ENCODE data around the gene GPAM.

The GPAM gene

DNA sequence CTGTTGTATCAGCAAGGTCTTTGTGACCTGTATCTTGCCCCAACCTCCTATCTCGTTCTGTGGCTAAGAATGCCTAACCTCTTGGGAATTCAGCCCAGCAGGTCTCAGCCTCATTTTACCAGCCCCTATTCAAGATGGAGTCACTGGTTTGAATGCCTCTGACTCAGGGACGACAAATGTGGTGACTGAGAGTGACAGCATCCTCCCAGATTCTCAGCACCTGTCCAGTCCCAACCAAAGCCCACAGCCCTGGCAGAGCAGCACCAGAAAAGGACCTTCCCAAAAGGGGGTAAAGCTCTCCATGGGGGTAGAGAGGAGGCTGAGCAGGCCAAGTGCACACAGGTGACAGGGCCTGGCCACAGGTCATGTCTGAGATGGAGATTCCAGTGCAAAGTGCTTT is 35.4 kb upstream of the GPAM start:
- H3K4me3 ChIP-seq (ENCODE audit: severe bottlenecking) = no peak overlapping the region
- no peaks in the 10 kb centered on the region for H3K9me3 ChIP-seq (ENCODE audit: severe bottlenecking)
- DNase-seq (ENCODE audit: low spot score) (no peak), ATAC-seq (ENCODE audit: low read depth) (no peak)
- no peak overlapping the region for H3K27ac ChIP-seq (ENCODE audit: poor library complexity, severe bottlenecking)
- no peaks in the 10 kb centered on the region for H3K4me1 ChIP-seq (ENCODE audit: insufficient read depth, poor library complexity, severe bottlenecking)
- H3K27me3 ChIP-seq (ENCODE audit: insufficient read depth, poor library complexity, severe bottlenecking) = no peaks in the 10 kb centered on the region
- TF ChIP-seq, protein P1, sequence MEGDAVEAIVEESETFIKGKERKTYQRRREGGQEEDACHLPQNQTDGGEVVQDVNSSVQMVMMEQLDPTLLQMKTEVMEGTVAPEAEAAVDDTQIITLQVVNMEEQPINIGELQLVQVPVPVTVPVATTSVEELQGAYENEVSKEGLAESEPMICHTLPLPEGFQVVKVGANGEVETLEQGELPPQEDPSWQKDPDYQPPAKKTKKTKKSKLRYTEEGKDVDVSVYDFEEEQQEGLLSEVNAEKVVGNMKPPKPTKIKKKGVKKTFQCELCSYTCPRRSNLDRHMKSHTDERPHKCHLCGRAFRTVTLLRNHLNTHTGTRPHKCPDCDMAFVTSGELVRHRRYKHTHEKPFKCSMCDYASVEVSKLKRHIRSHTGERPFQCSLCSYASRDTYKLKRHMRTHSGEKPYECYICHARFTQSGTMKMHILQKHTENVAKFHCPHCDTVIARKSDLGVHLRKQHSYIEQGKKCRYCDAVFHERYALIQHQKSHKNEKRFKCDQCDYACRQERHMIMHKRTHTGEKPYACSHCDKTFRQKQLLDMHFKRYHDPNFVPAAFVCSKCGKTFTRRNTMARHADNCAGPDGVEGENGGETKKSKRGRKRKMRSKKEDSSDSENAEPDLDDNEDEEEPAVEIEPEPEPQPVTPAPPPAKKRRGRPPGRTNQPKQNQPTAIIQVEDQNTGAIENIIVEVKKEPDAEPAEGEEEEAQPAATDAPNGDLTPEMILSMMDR (IDR thresholded peaks at IDR 0.05; ENCODE audit: poor library complexity, severe bottlenecking) = no peak
- H3K36me3 ChIP-seq (ENCODE audit: low read depth) = no peaks in the 10 kb centered on the region

DNA sequence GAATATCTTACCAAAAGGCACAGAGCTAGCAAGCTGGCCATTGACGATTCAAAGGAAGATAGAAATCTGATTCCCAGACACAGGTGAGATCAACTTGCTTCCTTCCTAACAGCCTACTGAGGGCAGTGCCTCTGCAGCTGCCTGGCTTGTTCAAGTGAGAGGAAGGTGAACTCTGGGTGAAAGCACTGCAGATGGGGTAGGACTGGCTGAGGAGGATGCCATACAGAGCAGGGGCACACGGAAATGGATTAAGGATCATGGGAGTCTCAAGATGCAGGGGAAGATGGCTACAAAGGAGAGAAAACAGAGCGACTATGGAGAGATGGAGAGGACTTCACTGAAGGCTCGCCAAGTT is 34.4 kb upstream of the GPAM start:
- H3K4me3 ChIP-seq (ENCODE audit: severe bottlenecking) = no peak overlapping the region
- H3K36me3 ChIP-seq (ENCODE audit: low read depth) = no peaks in the 10 kb centered on the region
- no peak overlapping the region for H3K27ac ChIP-seq (ENCODE audit: poor library complexity, severe bottlenecking)
- no peaks in the 10 kb centered on the region for H3K4me1 ChIP-seq (ENCODE audit: insufficient read depth, poor library complexity, severe bottlenecking)
- no peak for DNase-seq (ENCODE audit: low spot score)
- H3K9me3 ChIP-seq (ENCODE audit: severe bottlenecking) = no peaks in the 10 kb centered on the region
- no peaks in the 10 kb centered on the region for H3K27me3 ChIP-seq (ENCODE audit: insufficient read depth, poor library complexity, severe bottlenecking)
- TF ChIP-seq, protein P1 (IDR thresholded peaks at IDR 0.05; ENCODE audit: poor library complexity, severe bottlenecking) = no peak
- ATAC-seq (ENCODE audit: low read depth) = no peak

DNA sequence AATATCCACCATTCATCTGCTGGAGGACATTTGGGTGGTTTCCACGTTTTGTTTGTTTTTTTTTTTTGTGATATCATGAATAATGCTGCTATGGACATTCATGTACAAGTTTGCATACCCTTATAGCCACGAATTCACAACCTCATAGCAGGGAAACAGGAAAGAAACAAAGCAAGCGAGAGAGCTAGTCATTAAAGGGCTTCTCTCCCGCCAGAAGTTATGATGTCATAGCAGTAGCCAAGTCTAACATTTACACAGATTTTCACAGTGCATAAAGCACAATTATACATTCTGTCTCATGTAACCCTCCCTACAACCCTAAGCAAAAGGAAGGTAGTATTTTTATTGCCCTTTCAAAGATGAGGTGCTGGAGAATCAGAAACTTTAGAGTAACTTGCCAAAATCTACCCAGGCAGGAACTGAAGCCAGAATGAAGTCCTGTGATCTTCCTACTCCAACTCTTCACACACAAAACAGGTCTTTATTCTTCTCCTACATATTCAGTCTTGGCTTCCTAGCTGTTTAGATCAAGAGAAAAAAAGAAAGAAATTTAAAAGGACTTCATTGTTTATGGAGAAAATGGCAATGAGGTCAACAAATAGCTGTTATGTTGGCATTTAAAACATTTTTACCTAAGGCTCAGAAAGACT is 33.9 kb upstream of the GPAM start:
- no peak overlapping the region for H3K27ac ChIP-seq (ENCODE audit: poor library complexity, severe bottlenecking)
- ATAC-seq (ENCODE audit: low read depth) (no peak), DNase-seq (ENCODE audit: low spot score) (no peak)
- no peaks in the 10 kb centered on the region for H3K27me3 ChIP-seq (ENCODE audit: insufficient read depth, poor library complexity, severe bottlenecking)
- no peaks in the 10 kb centered on the region for H3K4me1 ChIP-seq (ENCODE audit: insufficient read depth, poor library complexity, severe bottlenecking)
- TF ChIP-seq, protein P1 (IDR thresholded peaks at IDR 0.05; ENCODE audit: poor library complexity, severe bottlenecking) = no peak
- H3K9me3 ChIP-seq (ENCODE audit: severe bottlenecking) = no peaks in the 10 kb centered on the region
- no peaks in the 10 kb centered on the region for H3K36me3 ChIP-seq (ENCODE audit: low read depth)
- no peak overlapping the region for H3K4me3 ChIP-seq (ENCODE audit: severe bottlenecking)

DNA sequence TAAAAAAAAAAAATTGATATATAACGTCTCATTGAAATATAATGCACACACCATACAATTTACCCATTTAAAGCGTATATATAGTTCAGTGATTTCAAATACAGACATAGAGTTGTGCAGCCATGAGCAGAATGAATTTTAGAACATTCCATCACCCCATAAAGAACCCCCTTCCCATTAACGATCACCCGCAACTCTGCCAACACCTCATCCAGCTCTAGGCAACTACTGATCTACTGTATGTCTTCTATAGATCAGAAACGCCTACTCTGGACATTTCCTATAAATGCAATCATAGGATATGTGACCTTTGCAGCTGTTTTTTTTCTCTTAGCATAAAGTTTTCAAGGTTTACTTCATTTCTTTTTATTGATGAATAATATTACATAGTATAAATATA is 33.4 kb upstream of the GPAM start:
- TF ChIP-seq, protein P1 (IDR thresholded peaks at IDR 0.05; ENCODE audit: poor library complexity, severe bottlenecking) = no peak

DNA sequence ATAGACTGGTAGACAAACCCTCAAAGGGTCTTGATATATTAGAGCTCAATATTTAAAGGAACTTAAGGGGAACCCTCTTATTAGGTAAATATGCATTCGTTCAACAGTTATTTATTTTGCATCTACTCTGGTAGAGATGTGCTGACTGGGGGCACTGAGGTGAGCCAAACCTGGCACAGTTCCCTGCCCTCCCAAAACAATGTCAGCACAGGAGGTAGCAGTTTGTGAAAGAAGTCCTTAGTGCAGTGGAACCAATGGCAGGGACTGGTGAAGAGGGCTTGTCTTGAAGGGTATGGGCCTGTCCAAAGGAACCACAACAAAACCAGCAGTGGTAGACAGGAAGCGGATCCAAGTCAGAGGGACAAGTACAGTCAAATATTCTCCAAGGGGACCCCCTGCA is 32.6 kb upstream of the GPAM start:
- ATAC-seq (ENCODE audit: low read depth) (no peak), DNase-seq (ENCODE audit: low spot score) (no peak)
- Histone ChIP-seq H3K9me3 (ENCODE audit: severe bottlenecking) (no peaks in the 10 kb centered on the region), H3K4me3 (ENCODE audit: severe bottlenecking) (no peak overlapping the region), H3K36me3 (ENCODE audit: low read depth) (no peaks in the 10 kb centered on the region), H3K4me1 (ENCODE audit: insufficient read depth, poor library complexity, severe bottlenecking) (no peaks in the 10 kb centered on the region), H3K27ac (ENCODE audit: poor library complexity, severe bottlenecking) (no peak overlapping the region), H3K27me3 (ENCODE audit: insufficient read depth, poor library complexity, severe bottlenecking) (no peaks in the 10 kb centered on the region)
- TF ChIP-seq, protein P1 (IDR thresholded peaks at IDR 0.05; ENCODE audit: poor library complexity, severe bottlenecking) = no peak

More for the DNA sequence above, 33.4 kb upstream of the GPAM start:
- no peaks in the 10 kb centered on the region for H3K4me1 ChIP-seq (ENCODE audit: insufficient read depth, poor library complexity, severe bottlenecking)
- no peak overlapping the region for H3K4me3 ChIP-seq (ENCODE audit: severe bottlenecking)
- H3K27ac ChIP-seq (ENCODE audit: poor library complexity, severe bottlenecking) = no peak overlapping the region
- H3K27me3 ChIP-seq (ENCODE audit: insufficient read depth, poor library complexity, severe bottlenecking) = no peaks in the 10 kb centered on the region
- H3K36me3 ChIP-seq (ENCODE audit: low read depth) = no peaks in the 10 kb centered on the region
- no peaks in the 10 kb centered on the region for H3K9me3 ChIP-seq (ENCODE audit: severe bottlenecking)
- no peak for ATAC-seq (ENCODE audit: low read depth)
- DNase-seq (ENCODE audit: low spot score) = no peak
